AG04450 (cell line): ENCODE measurements around the gene GARS1. TPM values are rescaled to one million over a fixed set of nuclear protein-coding genes. Genes with fewer than 3 reads are reported as not detected.

Experiments
- CTCF ChIA-PET: fragments of 300-600, 350-600 bp; formaldehyde crosslinking; extraction: SDS; loops from one replicate; lab custom pipeline; 2022; ENCODE audit warnings: antibody characterized with exemption, inconsistent platforms; lab: Charles Lee
- POLR2A ChIA-PET: fragments of 350-600 bp; formaldehyde crosslinking; extraction: SDS; loops from one replicate; lab custom pipeline; 2021; ENCODE audit warnings: antibody characterized with exemption, inconsistent platforms; lab: Yijun Ruan, JAX
- DNase-seq: peaks from one replicate; pipeline ENCODE4 v3.0.0-alpha.2; 2011; ENCODE audit warnings: low read depth, low spot score
- H3K27ac ChIP-seq: one replicate; pipeline ENCODE4 v1.5.1; 2012; ENCODE audit warnings: low read depth, low read length, control low read depth
- H3K27me3 ChIP-seq: one replicate; pipeline ENCODE4 v1.6.0; 2012; ENCODE audit warnings: low read length; ENCODE audit not compliant: control insufficient read depth, insufficient read depth
- H3K4me3 ChIP-seq: 2 replicates; pipeline ENCODE4 v1.5.1; 2011; ENCODE audit warnings: mild to moderate bottlenecking, low read depth, low read length, control low read depth
- H3K9me3 ChIP-seq: 2 replicates; pipeline ENCODE4 v1.5.1; 2012; ENCODE audit warnings: low read length; ENCODE audit not compliant: control insufficient read depth, insufficient read depth
- polyA plus RNA-seq: library from polyadenylated mRNA; depleted of rRNA; stranded (reverse); fragments of >200 nt; gene quantifications from 2 replicates; pipeline ENCODE4 v1.2.3, GENCODE V29; 2011
- TF ChIP-seq, protein P1 (sequence below): IDR thresholded peaks from 2 replicates; pipeline ENCODE4 v1.5.1; 2011; ENCODE audit warnings: low read depth, low read length, control low read depth, inconsistent platforms

GARS1 gene
- polyA plus RNA-seq, 1 experiment, result 749 TPM

DNA sequence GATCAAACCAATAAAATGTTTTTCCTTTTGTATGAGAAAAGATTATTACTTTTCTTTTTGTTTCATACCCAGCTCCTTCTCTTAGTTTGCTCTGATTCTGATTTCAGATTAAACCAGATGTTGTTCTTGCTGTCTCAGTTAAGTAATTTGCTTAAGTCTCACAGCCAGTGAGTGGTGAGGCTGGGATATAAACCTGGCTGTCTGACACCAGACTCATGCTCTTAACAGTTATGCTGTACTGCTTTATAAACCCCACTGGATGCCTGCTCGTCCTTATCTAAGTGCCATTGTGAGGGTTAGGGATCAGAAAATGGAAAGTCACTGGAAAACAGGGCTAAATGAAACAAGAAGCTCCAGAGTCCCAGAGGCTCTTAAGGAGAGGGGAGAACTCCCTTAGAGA, 24.3 kb downstream of the GARS1 start:
- DNase-seq, result no peak
- H3K9me3 ChIP-seq, result no peaks in the 10 kb centered on the region
- no peak overlapping the region for H3K27ac ChIP-seq
- TF ChIP-seq, protein P1, sequence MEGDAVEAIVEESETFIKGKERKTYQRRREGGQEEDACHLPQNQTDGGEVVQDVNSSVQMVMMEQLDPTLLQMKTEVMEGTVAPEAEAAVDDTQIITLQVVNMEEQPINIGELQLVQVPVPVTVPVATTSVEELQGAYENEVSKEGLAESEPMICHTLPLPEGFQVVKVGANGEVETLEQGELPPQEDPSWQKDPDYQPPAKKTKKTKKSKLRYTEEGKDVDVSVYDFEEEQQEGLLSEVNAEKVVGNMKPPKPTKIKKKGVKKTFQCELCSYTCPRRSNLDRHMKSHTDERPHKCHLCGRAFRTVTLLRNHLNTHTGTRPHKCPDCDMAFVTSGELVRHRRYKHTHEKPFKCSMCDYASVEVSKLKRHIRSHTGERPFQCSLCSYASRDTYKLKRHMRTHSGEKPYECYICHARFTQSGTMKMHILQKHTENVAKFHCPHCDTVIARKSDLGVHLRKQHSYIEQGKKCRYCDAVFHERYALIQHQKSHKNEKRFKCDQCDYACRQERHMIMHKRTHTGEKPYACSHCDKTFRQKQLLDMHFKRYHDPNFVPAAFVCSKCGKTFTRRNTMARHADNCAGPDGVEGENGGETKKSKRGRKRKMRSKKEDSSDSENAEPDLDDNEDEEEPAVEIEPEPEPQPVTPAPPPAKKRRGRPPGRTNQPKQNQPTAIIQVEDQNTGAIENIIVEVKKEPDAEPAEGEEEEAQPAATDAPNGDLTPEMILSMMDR, result no peak
- ChIA-PET POLR2A (interaction anchor here (0.6 kb wide), 1 partner anchor 81 kb away, joined by 3 read pairs; no protein-coding TSS in a partner anchor), CTCF (interaction anchor here (0.6 to 1.1 kb wide), 2 partner anchors 14 to 122 kb away, joined by 3 read pairs; no protein-coding TSS in a partner anchor)
- no peak overlapping the region for H3K4me3 ChIP-seq
- H3K27me3 ChIP-seq, result no peaks in the 10 kb centered on the region

DNA sequence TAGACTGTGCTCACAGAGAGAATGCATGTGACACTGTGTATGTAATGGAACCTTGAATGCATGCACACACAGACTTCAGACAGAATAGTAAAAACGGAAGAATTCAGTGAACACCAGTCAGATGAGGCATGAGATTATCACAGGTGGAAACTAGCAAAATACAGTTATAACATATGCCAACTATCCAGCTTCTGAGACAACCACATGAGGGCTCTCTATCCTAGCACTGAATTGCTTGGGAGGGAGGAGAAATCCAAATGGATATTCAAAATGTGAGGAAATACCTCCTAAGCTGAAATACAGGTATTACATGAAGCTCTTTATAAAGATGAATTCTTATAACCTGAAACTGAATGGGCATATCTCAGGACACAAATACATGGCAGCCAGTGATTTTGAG, 30.6 kb downstream of the GARS1 start:
- no peak overlapping the region for H3K27ac ChIP-seq
- TF ChIP-seq, protein P1, result no peak
- no peak for DNase-seq
- POLR2A ChIA-PET, result no interaction called here
- CTCF ChIA-PET, result interaction anchor here (0.6 to 1.3 kb wide), 2 partner anchors 19 to 115 kb away, joined by 3 read pairs; no protein-coding TSS in a partner anchor
- H3K27me3 ChIP-seq, result no peaks in the 10 kb centered on the region
- H3K9me3 ChIP-seq, result no peaks in the 10 kb centered on the region
- H3K4me3 ChIP-seq, result no peak overlapping the region

DNA sequence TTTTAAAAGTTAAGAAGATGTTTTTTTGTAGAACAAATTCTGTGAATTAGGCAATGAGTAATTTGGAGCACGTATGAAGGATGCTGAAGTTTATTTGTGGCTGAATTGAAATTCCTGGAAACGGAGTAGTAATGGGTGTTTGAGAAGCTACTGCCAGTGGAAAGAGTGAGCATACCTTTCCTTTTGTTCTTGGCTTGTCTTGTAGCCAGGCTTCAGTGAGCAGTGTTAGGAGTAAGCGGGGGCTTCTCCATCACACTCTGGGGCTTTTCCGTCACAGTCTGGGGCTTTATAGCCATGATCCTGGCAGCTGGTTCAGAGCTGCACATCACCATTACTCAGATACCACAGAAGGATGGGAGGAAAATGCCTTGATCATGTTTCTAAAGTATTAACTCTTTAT, 32.3 kb downstream of the GARS1 start:
- Histone ChIP-seq H3K27ac (no peak overlapping the region), H3K4me3 (no peak overlapping the region), H3K9me3 (no peaks in the 10 kb centered on the region), H3K27me3 (no peaks in the 10 kb centered on the region)
- no peak for DNase-seq
- TF ChIP-seq, protein P1, result no peak
- ChIA-PET POLR2A (interaction anchor here (0.6 kb wide), 1 partner anchor 543 kb away, joined by 4 read pairs; no protein-coding TSS in a partner anchor), CTCF (no interaction called here)

DNA sequence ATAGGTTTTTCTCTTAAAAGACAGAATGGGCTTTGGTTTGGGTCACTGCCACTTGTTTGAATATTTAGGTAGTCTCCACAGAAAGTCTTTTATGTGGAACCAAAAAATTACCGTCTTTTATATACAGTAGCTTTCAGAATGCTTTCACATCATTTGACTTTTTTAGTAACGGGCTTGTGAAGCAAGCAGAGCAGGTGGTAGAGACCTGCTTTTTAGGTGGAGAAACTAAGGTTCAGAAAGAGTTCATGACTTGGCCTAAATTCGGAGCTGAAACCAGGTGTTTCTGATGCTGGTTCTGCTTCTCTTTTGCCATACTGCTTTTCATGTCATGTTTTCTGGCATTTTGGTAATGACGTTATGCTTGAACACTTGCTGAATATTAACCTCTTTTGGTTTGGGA, 36.3 kb downstream of the GARS1 start:
- TF ChIP-seq, protein P1, result no peak
- ChIA-PET CTCF (interaction anchor here (1.9 kb wide), 1 partner anchor 110 kb away, joined by 7 read pairs; no protein-coding TSS in a partner anchor), POLR2A (no interaction called here)
- Histone ChIP-seq H3K27ac (no peak overlapping the region), H3K9me3 (no peaks in the 10 kb centered on the region), H3K27me3 (no peaks in the 10 kb centered on the region), H3K4me3 (no peak overlapping the region)
- no peak for DNase-seq

DNA sequence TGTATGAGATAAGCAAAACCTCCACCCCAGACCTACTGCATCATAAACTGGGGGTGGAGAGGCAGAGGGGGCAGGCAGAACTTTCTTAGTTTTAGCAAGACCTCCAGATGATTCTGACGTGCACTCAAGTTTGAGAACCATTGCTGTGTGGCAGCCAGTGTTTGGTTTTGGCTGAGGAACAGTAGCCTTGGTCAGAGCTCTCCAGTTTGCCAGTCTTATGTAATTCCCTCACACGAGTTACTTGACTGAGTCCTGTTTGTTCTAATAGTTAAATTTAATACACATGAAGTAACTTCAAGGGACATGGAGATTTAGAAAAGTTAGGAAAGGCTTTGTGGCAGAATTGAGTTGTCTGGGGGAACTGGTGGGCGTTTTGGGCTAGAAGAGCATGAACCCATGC, 38.5 kb downstream of the GARS1 start:
- H3K27me3 ChIP-seq, result no peaks in the 10 kb centered on the region
- no peaks in the 10 kb centered on the region for H3K9me3 ChIP-seq
- no peak for DNase-seq
- no peak overlapping the region for H3K4me3 ChIP-seq
- ChIA-PET CTCF (no interaction called here), POLR2A (interaction anchor here (0.8 kb wide), 1 partner anchor 55 kb away, joined by 3 read pairs; no protein-coding TSS in a partner anchor)
- TF ChIP-seq, protein P1, result no peak
- no peak overlapping the region for H3K27ac ChIP-seq
